Keratinocyte (primary cell): ENCODE data around the gene GLI2. TPM values are rescaled to one million over a fixed set of nuclear protein-coding genes. Genes with fewer than 3 reads are reported as not detected.

Experiments used
- DNase-seq: peaks from one replicate; pipeline ENCODE4 v3.0.0-alpha.2; 2011; ENCODE audit warnings: low read depth, missing footprints, low spot score
- FAIRE-seq: peaks from 2 replicates; lab custom pipeline; 2011; peaks lifted over from hg19 to GRCh38; lab: Jason Lieb, UNC
- H2AFZ ChIP-seq: 2 replicates; pipeline ENCODE4 v1.6.0; 2012; ENCODE audit warnings: low read length, control low read depth, inconsistent platforms; ENCODE audit not compliant: control insufficient read depth
- H3K27ac ChIP-seq: 2 replicates; pipeline ENCODE4 v1.5.1; 2011; ENCODE audit warnings: low read length; ENCODE audit not compliant: control insufficient read depth, insufficient read depth
- H3K27me3 ChIP-seq: 3 replicates; pipeline ENCODE4 v1.6.0; 2011; ENCODE audit warnings: low read length; ENCODE audit not compliant: control insufficient read depth, insufficient read depth; ENCODE audit errors: extremely low read depth
- H3K36me3 ChIP-seq, 2 experiments: 2 replicates in 1 of 2; 3 replicates in 1 of 2; pipeline ENCODE4 v1.5.1; 2011; ENCODE audit warnings: low read length in 2 of 2, mild to moderate bottlenecking in 1 of 2; ENCODE audit not compliant: control insufficient read depth in 2 of 2, insufficient read depth in 2 of 2; ENCODE audit errors: extremely low read depth in 1 of 2
- H3K4me1 ChIP-seq: 3 replicates; pipeline ENCODE4 v1.5.1; 2011; ENCODE audit warnings: low read length; ENCODE audit not compliant: control insufficient read depth, insufficient read depth; ENCODE audit errors: extremely low read depth
- H3K4me2 ChIP-seq: 3 replicates; pipeline ENCODE4 v1.6.0; 2011; ENCODE audit warnings: low read depth, low read length; ENCODE audit not compliant: control insufficient read depth, insufficient read depth; ENCODE audit errors: extremely low read depth
- H3K4me3 ChIP-seq, 3 experiments: fragments of 200-600 bp in 1 of 3; sonication (generic) in 1 of 3; 2 replicates in 2 of 3; 3 replicates in 1 of 3; pipeline ENCODE4 v1.5.1; 2011 to 2016; ENCODE audit warnings: low read length in 3 of 3, mild to moderate bottlenecking in 3 of 3, control low read depth in 2 of 3, inconsistent platforms in 1 of 3, low read depth in 1 of 3, mixed read lengths in 1 of 3, mixed run types in 1 of 3, moderate library complexity in 1 of 3; ENCODE audit not compliant: control insufficient read depth in 2 of 3, insufficient read depth in 2 of 3; ENCODE audit errors: extremely low read depth in 1 of 3
- H3K79me2 ChIP-seq: 2 replicates; pipeline ENCODE4 v1.6.0; 2012; ENCODE audit warnings: low read length; ENCODE audit not compliant: control insufficient read depth, insufficient read depth
- H3K9ac ChIP-seq: 3 replicates; pipeline ENCODE4 v1.6.0; 2011; ENCODE audit warnings: low read length; ENCODE audit not compliant: control insufficient read depth, insufficient read depth; ENCODE audit errors: extremely low read depth
- H3K9me1 ChIP-seq: 3 replicates; pipeline ENCODE4 v1.6.0; 2011; ENCODE audit warnings: low read length; ENCODE audit not compliant: control insufficient read depth, insufficient read depth; ENCODE audit errors: extremely low read depth
- H3K9me3 ChIP-seq: 2 replicates; pipeline ENCODE4 v1.5.1; 2012; ENCODE audit warnings: low read depth, low read length; ENCODE audit not compliant: control insufficient read depth
- H4K20me1 ChIP-seq: 3 replicates; pipeline ENCODE4 v1.6.0; 2011; ENCODE audit warnings: low read length; ENCODE audit not compliant: control insufficient read depth, insufficient read depth; ENCODE audit errors: extremely low read depth
- CTCF ChIP-seq, 3 experiments: IDR thresholded peaks in 1 of 3; conservative IDR thresholded peaks in 1 of 3; optimal IDR thresholded peaks in 1 of 3; 2 replicates in 2 of 3; 3 replicates in 1 of 3; pipeline versions ENCODE3 to v1.5.1; 2011; ENCODE audit warnings: low read length in 3 of 3, mild to moderate bottlenecking in 3 of 3, moderate library complexity in 2 of 3, control low read depth in 1 of 3, inconsistent platforms in 1 of 3; ENCODE audit not compliant: insufficient read depth in 2 of 3; ENCODE audit errors: extremely low read depth in 1 of 3
- EZH2 ChIP-seq: IDR thresholded peaks from one replicate; pipeline ENCODE4 v1.6.1; 2012; ENCODE audit warnings: inconsistent platforms, mild to moderate bottlenecking, low read length, moderate library complexity
- dilution Hi-C: fragments of 300-500 bp; cut with MboI; formaldehyde crosslinking; loops from one replicate; pipeline ENCODE4 v1.7.0; 2020; ENCODE audit warnings: low sequenced_read_pairs; ENCODE audit not compliant: extremely low pct_ligation_motif_present
- polyA plus RNA-seq, 5 experiments: library from polyadenylated mRNA; depleted of rRNA in 3 of 5; stranded (reverse) in 3 of 5; stranded (forward) in 1 of 5; unstranded in 1 of 5; fragments of >200 nt; gene quantifications; 1 replicate in 1 of 5; 2 replicates in 3 of 5; 3 replicates in 1 of 5; pipeline versions ENCODE4 v1.2.1 to v1.2.3, GENCODE V29; 2011 to 2012; ENCODE audit warnings: missing spikeins in 2 of 5, low read depth in 1 of 5, low replicate concordance in 1 of 5

Gene GLI2
- polyA plus RNA-seq, 1 donor (not counting 4 experiments of a cell fraction or from before 2014, with no cell fraction given), result 0.04 TPM

GRCh38 chr2:120699292-120699691, 36.4 kb upstream of the GLI2 start:
- no peak overlapping the region for H2AFZ ChIP-seq
- dilution Hi-C loops, result no loop called here
- FAIRE-seq, result no peak
- TF ChIP-seq CTCF (optimal IDR thresholded peaks at IDR 0.05 in 1 of 3, IDR thresholded peaks at IDR 0.05 in 1 of 3, conservative IDR thresholded peaks at IDR 0.05 in 1 of 3; ENCODE audit: extremely low read depth in 1 of 3, insufficient read depth in 2 of 3, low read length in 3 of 3) (no peak), EZH2 (no peak)
- H3K4me3 ChIP-seq, result no peak overlapping the region
- H3K27me3 ChIP-seq, result peaks cover 17% of the 10 kb centered on the region
- DNase-seq, result no peak
- no peak overlapping the region for H3K9ac ChIP-seq
- no peak overlapping the region for H3K4me2 ChIP-seq
- H3K79me2 ChIP-seq, result no peaks in the 10 kb centered on the region
- H3K4me1 ChIP-seq, result peaks cover 5% of the 10 kb centered on the region
- H4K20me1 ChIP-seq, result no peaks in the 10 kb centered on the region
- H3K27ac ChIP-seq, result no peak overlapping the region
- no peaks in the 10 kb centered on the region for H3K9me3 ChIP-seq
- no peaks in the 10 kb centered on the region for H3K9me1 ChIP-seq
- no peaks in the 10 kb centered on the region for H3K36me3 ChIP-seq

DNA sequence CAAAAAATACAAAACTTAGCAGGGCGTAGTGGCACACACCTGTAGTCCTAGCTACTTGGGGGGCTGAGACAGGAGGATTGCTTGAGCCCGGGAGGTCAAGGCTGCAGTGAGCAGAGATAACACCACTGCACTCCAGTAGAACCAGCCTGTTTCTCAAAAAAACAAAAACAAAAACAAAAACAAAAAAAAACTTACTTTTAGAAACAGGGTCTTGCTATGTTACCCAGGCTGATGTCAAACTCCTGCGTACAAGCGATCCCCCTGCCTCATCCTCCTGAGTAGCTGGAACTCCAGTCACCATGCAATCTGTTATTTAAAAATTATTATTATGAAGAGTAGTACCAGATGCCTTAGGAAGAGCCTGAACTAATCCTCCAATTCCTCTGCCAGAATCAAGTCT, 35.0 kb upstream of the GLI2 start:
- Histone ChIP-seq H3K9ac (no peak overlapping the region), H3K36me3 (no peaks in the 10 kb centered on the region), H3K27me3 (peaks cover 10% of the 10 kb centered on the region), H2AFZ (no peak overlapping the region), H4K20me1 (no peaks in the 10 kb centered on the region), H3K4me1 (peaks cover 5% of the 10 kb centered on the region), H3K9me1 (no peaks in the 10 kb centered on the region), H3K27ac (no peak overlapping the region), H3K79me2 (no peaks in the 10 kb centered on the region), H3K4me3 (no peak overlapping the region), H3K9me3 (no peaks in the 10 kb centered on the region), H3K4me2 (no peak overlapping the region)
- FAIRE-seq (no peak), DNase-seq (no peak)
- dilution Hi-C loops, result loop anchor here (10.0 kb wide), 1 partner anchor 364 kb away; no protein-coding TSS in a partner anchor
- no peak for TF ChIP-seq CTCF (optimal IDR thresholded peaks at IDR 0.05 in 1 of 3, IDR thresholded peaks at IDR 0.05 in 1 of 3, conservative IDR thresholded peaks at IDR 0.05 in 1 of 3; ENCODE audit: extremely low read depth in 1 of 3, insufficient read depth in 2 of 3, low read length in 3 of 3)
- no peak for TF ChIP-seq EZH2
